KMS-11 (cell line): ENCODE measurements around the gene SYNE1.

Experiments
- H2AFZ ChIP-seq: fragments of 200-600 bp; sonication (generic); 2 replicates; pipeline ENCODE4 v1.6.1; 2016; ENCODE audit warnings: antibody characterized with exemption, mixed run types, low read depth
- H3K27ac ChIP-seq: fragments of 200-600 bp; sonication (generic); 2 replicates; pipeline ENCODE4 v1.6.1; 2016; ENCODE audit warnings: mild to moderate bottlenecking, mixed run types
- H3K27me3 ChIP-seq: fragments of 200-600 bp; sonication (generic); 2 replicates; pipeline ENCODE4 v1.6.1; 2017; ENCODE audit warnings: mild to moderate bottlenecking, low read depth, mixed run types, moderate library complexity; ENCODE audit not compliant: insufficient read depth
- H3K36me3 ChIP-seq: fragments of 200-600 bp; sonication (generic); 2 replicates; pipeline ENCODE4 v1.6.1; 2017; ENCODE audit warnings: mild to moderate bottlenecking, mixed run types; ENCODE audit not compliant: insufficient read depth
- H3K4me1 ChIP-seq: fragments of 200-600 bp; sonication (generic); 2 replicates; pipeline ENCODE4 v1.6.1; 2016; ENCODE audit warnings: mild to moderate bottlenecking, low read depth, mixed run types; ENCODE audit not compliant: poor library complexity, severe bottlenecking
- H3K4me2 ChIP-seq: fragments of 200-600 bp; sonication (generic); 2 replicates; pipeline ENCODE4 v1.7.0; 2016; ENCODE audit warnings: mild to moderate bottlenecking, mixed run types
- H3K4me3 ChIP-seq: fragments of 200-600 bp; sonication (generic); IDR thresholded peaks from 2 replicates; pipeline ENCODE4 v1.6.1; 2017; ENCODE audit warnings: low read depth, low read length, mixed read lengths; ENCODE audit not compliant: insufficient read depth
- H3K79me2 ChIP-seq: fragments of 200-600 bp; sonication (generic); 2 replicates; pipeline ENCODE4 v1.6.1; 2016; ENCODE audit warnings: low read depth, mixed run types; ENCODE audit not compliant: insufficient read depth
- H3K9ac ChIP-seq: fragments of 200-600 bp; sonication (generic); 2 replicates; pipeline ENCODE4 v1.6.1; 2016; ENCODE audit warnings: mild to moderate bottlenecking, mixed run types
- H4K20me1 ChIP-seq: fragments of 200-600 bp; sonication (generic); 2 replicates; pipeline ENCODE4 v1.6.1; 2016; ENCODE audit warnings: mild to moderate bottlenecking, mixed run types; ENCODE audit not compliant: insufficient read depth
- CTCF ChIP-seq: fragments of 200-600 bp; sonication (generic); conservative IDR thresholded peaks from 2 replicates; pipeline ENCODE4 v1.6.1; 2017; ENCODE audit warnings: low read depth, mild to moderate bottlenecking, antibody characterized with exemption, low read length, moderate library complexity, mixed read lengths

Gene SYNE1

GRCh38 chr6:152277826-152278329, 359.3 kb downstream of the SYNE1 start:
- Histone ChIP-seq H3K36me3 (no peaks in the 10 kb centered on the region), H3K27me3 (no peaks in the 10 kb centered on the region), H2AFZ (no peak overlapping the region), H3K4me1 (no peaks in the 10 kb centered on the region), H3K4me3 (no peak overlapping the region), H3K9ac (no peak overlapping the region), H3K4me2 (no peak overlapping the region), H3K79me2 (no peaks in the 10 kb centered on the region), H3K27ac (no peak overlapping the region), H4K20me1 (no peaks in the 10 kb centered on the region)
- no peak for TF ChIP-seq CTCF

DNA sequence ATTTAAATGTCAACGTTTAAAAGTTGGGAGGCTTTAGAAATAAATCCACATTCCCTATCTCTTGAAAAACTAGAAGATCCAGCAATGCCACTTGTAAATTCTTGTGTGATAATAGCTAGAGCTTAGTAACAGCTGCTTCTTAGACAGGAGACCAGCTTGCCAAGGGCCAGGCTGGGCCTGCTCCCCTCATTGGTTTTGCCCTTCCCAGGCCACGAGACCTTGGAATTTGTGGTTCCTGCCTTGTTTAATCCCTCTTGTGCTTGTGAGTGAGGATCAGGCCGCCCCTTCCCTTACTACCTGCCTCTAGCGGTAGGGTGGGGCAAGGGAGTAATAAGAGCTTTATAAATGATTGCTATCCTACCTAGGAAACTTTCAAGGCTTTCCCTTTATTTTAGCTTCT, 363.5 kb downstream of the SYNE1 start:
- Histone ChIP-seq H3K4me3 (no peak overlapping the region), H3K9ac (no peak overlapping the region), H3K36me3 (no peaks in the 10 kb centered on the region), H3K4me1 (peaks cover 6% of the 10 kb centered on the region), H4K20me1 (no peaks in the 10 kb centered on the region), H3K27ac (no peak overlapping the region), H3K79me2 (no peaks in the 10 kb centered on the region), H2AFZ (no peak overlapping the region), H3K4me2 (no peak overlapping the region), H3K27me3 (no peaks in the 10 kb centered on the region)
- TF ChIP-seq CTCF = no peak

- Histone ChIP-seq H3K4me2 (no peak overlapping the region), H3K4me3 (no peak overlapping the region), H4K20me1 (no peaks in the 10 kb centered on the region), H3K9ac (no peak overlapping the region), H2AFZ (no peak overlapping the region), H3K36me3 (no peaks in the 10 kb centered on the region), H3K79me2 (no peaks in the 10 kb centered on the region), H3K27me3 (no peaks in the 10 kb centered on the region), H3K4me1 (peaks cover 6% of the 10 kb centered on the region), H3K27ac (no peak overlapping the region)
- TF ChIP-seq CTCF = no peak
These were observed 364.2 kb downstream of the SYNE1 start for GRCh38 chr6:152273002-152273401.

GRCh38 chr6:152272486-152272885, 364.7 kb downstream of the SYNE1 start:
- TF ChIP-seq CTCF = no peak
- Histone ChIP-seq H3K9ac (no peak overlapping the region), H3K79me2 (no peaks in the 10 kb centered on the region), H2AFZ (no peak overlapping the region), H4K20me1 (no peaks in the 10 kb centered on the region), H3K4me3 (no peak overlapping the region), H3K36me3 (no peaks in the 10 kb centered on the region), H3K4me1 (peaks cover 6% of the 10 kb centered on the region), H3K27ac (no peak overlapping the region), H3K4me2 (no peak overlapping the region), H3K27me3 (no peaks in the 10 kb centered on the region)
